ENCODE results near the gene KIAA0232. TPM values are rescaled to one million over a fixed set of nuclear protein-coding genes. Genes with fewer than 3 reads are reported as not detected.
"Not testable (repeated sequence)": the region's sequence is repeated elsewhere in the genome, so short reads cannot be mapped to it uniquely, and the experiment has no call there.

KIAA0232 gene
- total RNA-seq, 1 donor from 2014 or later: 14.5 TPM

DNA sequence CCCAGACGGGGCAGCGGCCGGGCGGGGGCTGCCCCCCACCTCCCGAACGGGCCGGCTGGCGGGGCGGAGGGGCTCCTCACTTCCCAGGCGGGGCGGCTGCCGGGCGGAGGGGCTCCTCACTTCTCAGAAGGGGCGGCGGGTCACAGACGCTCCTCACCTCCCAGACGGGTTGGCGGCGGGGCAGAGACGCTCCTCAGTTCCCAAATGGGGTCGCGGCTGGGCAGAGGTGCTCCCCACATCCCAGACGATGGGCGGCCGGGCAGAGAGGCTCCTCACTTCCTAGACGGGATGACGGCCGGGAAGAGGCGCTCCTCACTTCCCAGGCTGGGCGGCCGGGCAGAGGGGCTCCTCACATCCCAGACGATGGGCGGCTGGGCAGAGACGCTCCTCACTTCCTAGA lies 54.6 kb downstream of the KIAA0232 start:
- H3K9me3 Mint-ChIP-seq; H3K4me3 Mint-ChIP-seq; H3K27me3 Mint-ChIP-seq (ENCODE audit: insufficient read depth); intact Hi-C loops (cut with micrococcal nuclease); H3K4me1 Mint-ChIP-seq (ENCODE audit: low read depth); H3K27ac Mint-ChIP-seq; DNase-seq (ENCODE audit: low spot score): not testable (repeated sequence)
- H3K36me3 Mint-ChIP-seq (ENCODE audit: low read depth): peaks cover 19% of the 10 kb centered on the region

- intact Hi-C loops (cut with micrococcal nuclease): no loop called here
- H3K27me3 Mint-ChIP-seq (ENCODE audit: insufficient read depth): no peaks in the 10 kb centered on the region
- H3K27ac Mint-ChIP-seq: no peak overlapping the region
- DNase-seq (ENCODE audit: low spot score): no peak
- no peaks in the 10 kb centered on the region for H3K9me3 Mint-ChIP-seq
- H3K4me3 Mint-ChIP-seq: no peak overlapping the region
- H3K36me3 Mint-ChIP-seq (ENCODE audit: low read depth): peaks cover 20% of the 10 kb centered on the region
- no peaks in the 10 kb centered on the region for H3K4me1 Mint-ChIP-seq (ENCODE audit: low read depth)
These were observed 57.1 kb downstream of the KIAA0232 start for GRCh38 chr4:6839579-6839978.

- H3K4me3 Mint-ChIP-seq: no peak overlapping the region
- intact Hi-C loops (cut with micrococcal nuclease): no loop called here
- H3K27me3 Mint-ChIP-seq (ENCODE audit: insufficient read depth): no peaks in the 10 kb centered on the region
- H3K4me1 Mint-ChIP-seq (ENCODE audit: low read depth): no peaks in the 10 kb centered on the region
- H3K9me3 Mint-ChIP-seq: no peaks in the 10 kb centered on the region
- H3K27ac Mint-ChIP-seq: no peak overlapping the region
- DNase-seq (ENCODE audit: low spot score): no peak
- peaks cover 25% of the 10 kb centered on the region for H3K36me3 Mint-ChIP-seq (ENCODE audit: low read depth)
These were observed 57.8 kb downstream of the KIAA0232 start for GRCh38 chr4:6840062-6840976.

- intact Hi-C loops (cut with micrococcal nuclease): no loop called here
- Mint-ChIP-seq H3K27me3 (ENCODE audit: insufficient read depth) (no peaks in the 10 kb centered on the region), H3K36me3 (ENCODE audit: low read depth) (peaks cover 31% of the 10 kb centered on the region), H3K4me1 (ENCODE audit: low read depth) (peaks cover 5% of the 10 kb centered on the region), H3K4me3 (no peak overlapping the region), H3K9me3 (no peaks in the 10 kb centered on the region), H3K27ac (no peak overlapping the region)
- no peak for DNase-seq (ENCODE audit: low spot score)
These were observed 62.5 kb downstream of the KIAA0232 start for GRCh38 chr4:6845027-6845426.

DNA sequence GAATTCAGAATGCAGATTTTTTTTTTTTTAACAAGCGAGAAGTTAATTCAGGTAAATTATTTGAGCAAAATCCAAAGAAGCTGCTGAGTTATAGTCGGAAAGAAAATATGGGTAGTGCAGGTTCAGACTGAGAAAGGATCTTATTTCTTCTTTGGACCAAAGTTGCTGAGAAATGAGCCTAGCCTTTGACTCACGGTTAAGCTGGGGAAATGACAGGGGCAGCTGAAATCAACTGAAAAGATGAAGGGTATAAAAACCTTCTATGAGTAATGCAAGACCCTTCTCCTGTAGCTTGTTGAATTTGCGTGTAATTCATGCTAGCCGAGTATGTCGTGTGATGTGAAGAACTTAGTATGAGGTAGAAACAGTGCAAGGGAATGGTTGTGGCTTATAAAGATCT lies 63.0 kb downstream of the KIAA0232 start:
- Mint-ChIP-seq H3K36me3 (ENCODE audit: low read depth) (peaks cover 33% of the 10 kb centered on the region), H3K9me3 (no peaks in the 10 kb centered on the region), H3K4me1 (ENCODE audit: low read depth) (peaks cover 5% of the 10 kb centered on the region), H3K27me3 (ENCODE audit: insufficient read depth) (no peaks in the 10 kb centered on the region), H3K4me3 (no peak overlapping the region), H3K27ac (no peak overlapping the region)
- no peak for DNase-seq (ENCODE audit: low spot score)
- intact Hi-C loops (cut with micrococcal nuclease): no loop called here

DNA sequence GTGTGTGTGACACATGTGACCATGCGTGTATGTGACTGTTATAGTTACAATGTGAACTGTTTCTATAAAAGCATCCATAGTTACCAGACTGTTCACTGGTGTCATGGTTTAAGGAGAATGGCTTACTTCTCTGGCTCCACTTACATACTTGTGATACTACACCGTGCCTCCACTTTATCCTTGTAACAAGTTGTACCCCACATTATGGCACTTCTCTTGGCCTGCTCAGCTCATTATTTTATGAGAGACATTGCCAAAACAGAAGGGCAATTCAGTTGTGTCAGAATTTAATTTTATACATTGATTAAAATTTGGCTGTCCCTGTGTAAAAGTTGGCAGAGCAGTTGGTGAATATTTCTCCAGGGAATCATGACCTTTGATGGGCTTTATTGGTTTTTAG lies 64.7 kb downstream of the KIAA0232 start:
- H3K27me3 Mint-ChIP-seq (ENCODE audit: insufficient read depth): no peaks in the 10 kb centered on the region
- no peaks in the 10 kb centered on the region for H3K9me3 Mint-ChIP-seq
- no peak overlapping the region for H3K27ac Mint-ChIP-seq
- peaks cover 43% of the 10 kb centered on the region for H3K36me3 Mint-ChIP-seq (ENCODE audit: low read depth)
- peaks cover 5% of the 10 kb centered on the region for H3K4me1 Mint-ChIP-seq (ENCODE audit: low read depth)
- H3K4me3 Mint-ChIP-seq: no peak overlapping the region
- no peak for DNase-seq (ENCODE audit: low spot score)
- intact Hi-C loops (cut with micrococcal nuclease): no loop called here

GRCh38 chr4:6848717-6849305 lies 66.3 kb downstream of the KIAA0232 start:
- Mint-ChIP-seq H3K27me3 (ENCODE audit: insufficient read depth) (no peaks in the 10 kb centered on the region), H3K4me1 (ENCODE audit: low read depth) (peaks cover 10% of the 10 kb centered on the region), H3K36me3 (ENCODE audit: low read depth) (peaks cover 55% of the 10 kb centered on the region), H3K4me3 (no peak overlapping the region), H3K27ac (no peak overlapping the region), H3K9me3 (peaks cover 10% of the 10 kb centered on the region)
- no peak for DNase-seq (ENCODE audit: low spot score)
- intact Hi-C loops (cut with micrococcal nuclease): no loop called here

- H3K36me3 Mint-ChIP-seq (ENCODE audit: low read depth): peaks cover 49% of the 10 kb centered on the region
- no peak for DNase-seq (ENCODE audit: low spot score)
- peaks cover 17% of the 10 kb centered on the region for H3K4me1 Mint-ChIP-seq (ENCODE audit: low read depth)
- H3K27me3 Mint-ChIP-seq (ENCODE audit: insufficient read depth): no peaks in the 10 kb centered on the region
- peaks cover 10% of the 10 kb centered on the region for H3K9me3 Mint-ChIP-seq
- no peak overlapping the region for H3K4me3 Mint-ChIP-seq
- intact Hi-C loops (cut with micrococcal nuclease): no loop called here
- H3K27ac Mint-ChIP-seq: no peak overlapping the region
These were observed 67.2 kb downstream of the KIAA0232 start for GRCh38 chr4:6849691-6850090.

DNA sequence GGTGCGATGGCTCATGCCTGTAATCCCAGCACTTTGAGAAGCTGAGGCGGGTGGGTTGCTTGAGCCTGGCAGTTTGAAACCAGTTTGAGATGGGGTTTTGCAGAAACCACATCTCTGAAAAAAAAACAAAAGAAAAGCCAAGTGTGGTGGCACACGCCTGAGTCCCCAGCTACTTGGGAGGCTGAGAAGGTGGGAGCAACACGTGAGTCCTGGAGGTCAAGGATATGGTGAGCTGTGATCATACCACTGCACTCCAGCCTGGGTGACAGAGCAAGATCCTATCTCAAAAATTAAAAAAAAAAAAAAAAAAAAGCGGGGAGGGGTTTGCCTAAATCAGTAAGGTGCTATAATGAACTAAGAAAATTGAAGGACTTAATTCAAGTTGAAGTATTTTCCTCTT lies 68.9 kb downstream of the KIAA0232 start:
- intact Hi-C loops (cut with micrococcal nuclease): no loop called here
- H3K9me3 Mint-ChIP-seq: peaks cover 10% of the 10 kb centered on the region
- no peaks in the 10 kb centered on the region for H3K27me3 Mint-ChIP-seq (ENCODE audit: insufficient read depth)

GRCh38 chr4:6851962-6852361 lies 69.4 kb downstream of the KIAA0232 start:
- intact Hi-C loops (cut with micrococcal nuclease): no loop called here
- H3K4me1 Mint-ChIP-seq (ENCODE audit: low read depth): peaks cover 31% of the 10 kb centered on the region
- H3K4me3 Mint-ChIP-seq: no peak overlapping the region
- H3K36me3 Mint-ChIP-seq (ENCODE audit: low read depth): peaks cover 44% of the 10 kb centered on the region
- H3K9me3 Mint-ChIP-seq: peaks cover 10% of the 10 kb centered on the region
- no peak overlapping the region for H3K27ac Mint-ChIP-seq
- H3K27me3 Mint-ChIP-seq (ENCODE audit: insufficient read depth): no peaks in the 10 kb centered on the region
- DNase-seq (ENCODE audit: low spot score): no peak

More for the DNA sequence above, 68.9 kb downstream of the KIAA0232 start:
- H3K36me3 Mint-ChIP-seq (ENCODE audit: low read depth): peaks cover 44% of the 10 kb centered on the region
- H3K4me3 Mint-ChIP-seq: no peak overlapping the region
- H3K4me1 Mint-ChIP-seq (ENCODE audit: low read depth): peaks cover 27% of the 10 kb centered on the region
- DNase-seq (ENCODE audit: low spot score): no peak
- no peak overlapping the region for H3K27ac Mint-ChIP-seq

- Mint-ChIP-seq H3K36me3 (ENCODE audit: low read depth) (peaks cover 44% of the 10 kb centered on the region), H3K27ac (no peak overlapping the region), H3K27me3 (ENCODE audit: insufficient read depth) (no peaks in the 10 kb centered on the region), H3K9me3 (peaks cover 10% of the 10 kb centered on the region), H3K4me1 (ENCODE audit: low read depth) (peaks cover 31% of the 10 kb centered on the region), H3K4me3 (no peak overlapping the region)
- intact Hi-C loops (cut with micrococcal nuclease): no loop called here
- no peak for DNase-seq (ENCODE audit: low spot score)
These were observed 70.1 kb downstream of the KIAA0232 start for GRCh38 chr4:6852582-6852981.

DNA sequence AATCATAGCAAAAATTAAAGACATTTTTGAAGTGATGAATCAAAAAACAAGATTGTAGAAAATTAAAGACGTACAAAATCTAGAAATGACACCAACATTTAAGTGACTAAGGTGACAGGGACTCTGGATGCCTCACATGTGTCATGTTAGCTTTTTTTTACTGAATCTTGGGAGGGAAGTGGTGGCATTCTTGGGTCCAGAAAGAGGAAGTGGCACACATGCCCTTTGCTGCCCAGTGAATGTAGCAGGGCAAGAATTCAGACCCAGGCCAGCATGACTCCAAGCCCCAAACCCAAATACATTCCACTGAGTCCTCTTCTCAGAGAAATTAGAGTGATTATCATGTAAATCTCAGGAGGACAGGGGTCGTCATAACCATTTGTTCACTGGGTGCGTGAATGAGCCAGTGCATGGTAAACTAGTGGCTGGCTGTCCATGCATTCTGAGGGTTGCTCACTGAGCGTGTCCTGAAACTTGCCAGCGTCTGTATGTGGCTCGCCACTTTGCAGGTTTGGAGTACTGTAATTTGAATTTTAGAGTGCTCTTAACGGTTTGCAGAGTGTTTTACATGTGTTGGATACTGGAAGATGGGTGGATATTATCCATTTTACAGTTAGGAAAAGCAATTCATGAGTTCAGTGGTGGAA lies 71.7 kb downstream of the KIAA0232 start:
- peaks cover 36% of the 10 kb centered on the region for H3K36me3 Mint-ChIP-seq (ENCODE audit: low read depth)

More for the DNA sequence above, 71.7 kb downstream of the KIAA0232 start:
- DNase-seq (ENCODE audit: low spot score): no peak
- H3K9me3 Mint-ChIP-seq: peaks cover 10% of the 10 kb centered on the region
- H3K27ac Mint-ChIP-seq: no peak overlapping the region
- intact Hi-C loops (cut with micrococcal nuclease): no loop called here
- no peak overlapping the region for H3K4me3 Mint-ChIP-seq
- H3K27me3 Mint-ChIP-seq (ENCODE audit: insufficient read depth): no peaks in the 10 kb centered on the region
- peaks cover 26% of the 10 kb centered on the region for H3K4me1 Mint-ChIP-seq (ENCODE audit: low read depth)
